ENCODE results near the gene CACNG1. TPM values are rescaled to one million over a fixed set of nuclear protein-coding genes. Genes with fewer than 3 reads are reported as not detected.

The CACNG1 gene
- total and polyA plus RNA-seq, 2 of the 4 experiments (the other 2 are of a cell fraction), result not detected

DNA sequence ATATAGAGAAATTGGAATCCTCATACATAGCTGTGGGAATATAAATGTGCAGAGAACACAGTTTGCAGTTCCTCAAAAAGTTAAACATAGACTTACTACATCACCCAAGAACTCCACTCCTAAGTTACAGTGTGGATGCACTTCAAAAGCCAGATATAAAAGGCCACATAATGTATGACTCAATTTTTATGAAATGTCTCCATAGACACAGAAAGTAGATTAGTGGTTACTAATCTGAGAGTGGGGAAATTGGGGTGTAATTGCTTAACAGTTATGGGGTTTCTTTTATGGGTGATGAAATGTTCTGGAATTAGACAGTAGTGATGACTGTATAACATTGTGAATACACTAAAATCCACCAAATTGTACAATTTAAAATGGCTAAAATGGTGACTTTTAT is 60.9 kb downstream of the CACNG1 start:
- peak; percentile 64 for ATAC-seq (ENCODE audit: low read depth)
- no peaks in the 10 kb centered on the region for H3K27me3 ChIP-seq (ENCODE audit: control insufficient read depth, insufficient read depth, low read length)
- H3K4ac ChIP-seq (ENCODE audit: low read depth, low read length), result no peak overlapping the region
- no peak overlapping the region for H3K9ac ChIP-seq (ENCODE audit: low read depth, low read length)
- H4K8ac ChIP-seq (ENCODE audit: low read depth in 2 of 2, low read length in 2 of 2), result no peak overlapping the region
- H3K23ac ChIP-seq (ENCODE audit: low read depth, low read length), result no peak overlapping the region
- peaks cover 22% of the 10 kb centered on the region for H3K36me3 ChIP-seq (ENCODE audit: control insufficient read depth, insufficient read depth, low read length)
- H2BK120ac ChIP-seq (ENCODE audit: low read depth, low read length), result no peak overlapping the region
- H2AK5ac ChIP-seq (ENCODE audit: low read depth, low read length), result no peak overlapping the region
- CTCF ChIA-PET, result no interaction called here
- no peak overlapping the region for H2BK20ac ChIP-seq (ENCODE audit: low read depth, low read length)
- no peak overlapping the region for H2AK9ac ChIP-seq (replicated peaks; ENCODE audit: low read depth, low read length, poor library complexity)
- DNase-seq, result peak; percentile 76
- H4K5ac ChIP-seq (ENCODE audit: low read depth, low read length), result no peak overlapping the region
- H3K4me3 ChIP-seq (ENCODE audit: insufficient read depth, low read depth, low read length), result no peak overlapping the region
- POLR2A ChIA-PET (ENCODE audit: unreplicated experiment), result no interaction called here
- no peak overlapping the region for H3K14ac ChIP-seq (replicated peaks; ENCODE audit: low read depth, low read length)
- no peaks in the 10 kb centered on the region for H3K9me3 ChIP-seq (ENCODE audit: control insufficient read depth, insufficient read depth, low read length)
- no peak overlapping the region for H3K4me2 ChIP-seq (ENCODE audit: low read depth, low read length)
- peaks cover 5 to 20% of the 10 kb centered on the region in 2 experiments for H3K79me1 ChIP-seq (ENCODE audit: low read depth in 1 of 2, low read length in 2 of 2)
- H2AFZ ChIP-seq (replicated peaks; ENCODE audit: low read length, poor library complexity), result no peak overlapping the region
- no peak overlapping the region for H3K27ac ChIP-seq (ENCODE audit: insufficient read depth, low read length)
- TF ChIP-seq FOS (IDR thresholded peaks at IDR 0.05; ENCODE audit: low read depth, low read length), result 0 out of 2 replicates have a peak, but pooled peaks have one; percentile 25
- TF ChIP-seq SMC3 (IDR thresholded peaks at IDR 0.05; ENCODE audit: low read depth, low read length), result no peak
- peak; percentile 91 for TF ChIP-seq CEBPB (IDR thresholded peaks at IDR 0.05; ENCODE audit: low read depth, low read length)
- H2BK15ac ChIP-seq (ENCODE audit: low read depth, low read length), result no peak overlapping the region
- H3K4me1 ChIP-seq (ENCODE audit: control insufficient read depth, insufficient read depth, low read length), result no peaks in the 10 kb centered on the region
- in situ Hi-C loops (cut with MboI; ENCODE audit: low sequenced_read_pairs) (no loop called here), intact Hi-C loops (cut with micrococcal nuclease) (no loop called here), dilution Hi-C loops (cut with HindIII; ENCODE audit: low sequenced_read_pairs, unreplicated experiment) (no loop called here)
- no peak overlapping the region for H3K56ac ChIP-seq (ENCODE audit: extremely low read depth, insufficient read depth, low read length)
- BruUV-seq (replicated peaks), result no TSS peak
- peaks cover 9% of the 10 kb centered on the region for H3K9me1 ChIP-seq (ENCODE audit: insufficient read depth, low read length)
- no peak overlapping the region for H2BK5ac ChIP-seq (ENCODE audit: low read depth, low read length, poor library complexity, severe bottlenecking)
- no peak overlapping the region for H3K18ac ChIP-seq (ENCODE audit: low read depth, low read length)
- peaks cover 5% of the 10 kb centered on the region; the same call in 1 of the 2 replicates for H4K20me1 ChIP-seq (ENCODE audit: insufficient read depth, low read length)
- no peak overlapping the region for H4K91ac ChIP-seq (ENCODE audit: insufficient read depth, low read depth, low read length)

Other genes with a start within 250 kb of the CACNG1 start
- gene CACNG5, start 209.4 kb upstream of the CACNG1 start, total RNA-seq (2012; rRNA removed), result not detected in 2 replicates
- gene CACNG5, start 209.4 kb upstream of the CACNG1 start, polyA plus RNA-seq (2012; rRNA removed), result not detected in 2 replicates
- under 0.01 TPM in 2 replicates for gene CACNG4, start 79.8 kb upstream of the CACNG1 start, total RNA-seq (2012; rRNA removed)
- 0.44 and 0.53 TPM in 2 replicates for gene CACNG4, start 79.8 kb upstream of the CACNG1 start, polyA plus RNA-seq (2012; rRNA removed)
- 60.6 and 65.0 TPM in 2 replicates for gene HELZ, start 200.6 kb downstream of the CACNG1 start, total RNA-seq (2012; rRNA removed)
- 6.9 and 8.0 TPM in 2 replicates for gene HELZ, start 200.6 kb downstream of the CACNG1 start, polyA plus RNA-seq (2012; rRNA removed)

Measured in IMR-90 (cell line).